Measurements from ENCODE around the gene LYPD8. TPM values are rescaled to one million over a fixed set of nuclear protein-coding genes. Genes with fewer than 3 reads are reported as not detected.

Gene LYPD8
- polyA plus RNA-seq, 1 experiment, result not detected

- POLR2A ChIA-PET, result no interaction called here
Measured at GRCh38 chr1:248733566-248733965, 22.0 kb downstream of the LYPD8 start.

GRCh38 chr1:248730507-248731335, 24.8 kb downstream of the LYPD8 start:
- Histone ChIP-seq H3K27ac (ENCODE audit: low read depth, low read length) (no peak overlapping the region), H3K9me3 (ENCODE audit: control insufficient read depth, insufficient read depth, low read length) (peaks cover 16% of the 10 kb centered on the region), H3K4me3 (ENCODE audit: low read depth, low read length) (no peak overlapping the region), H3K27me3 (ENCODE audit: control insufficient read depth, insufficient read depth, low read length) (no peaks in the 10 kb centered on the region)
- DNase-seq (ENCODE audit: low read depth, low spot score), result no peak
- ChIA-PET CTCF (no interaction called here), POLR2A (no interaction called here)
- TF ChIP-seq CTCF (IDR thresholded peaks at IDR 0.05; ENCODE audit: low read depth, low read length), result no peak

More at GRCh38 chr1:248733566-248733965, 22.0 kb downstream of the LYPD8 start:
- Histone ChIP-seq H3K27me3 (ENCODE audit: control insufficient read depth, insufficient read depth, low read length) (no peaks in the 10 kb centered on the region), H3K4me3 (ENCODE audit: low read depth, low read length) (no peak overlapping the region), H3K27ac (ENCODE audit: low read depth, low read length) (no peak overlapping the region), H3K9me3 (ENCODE audit: control insufficient read depth, insufficient read depth, low read length) (peaks cover 27% of the 10 kb centered on the region)
- CTCF ChIA-PET, result no interaction called here
- DNase-seq (ENCODE audit: low read depth, low spot score), result no peak
- no peak for TF ChIP-seq CTCF (IDR thresholded peaks at IDR 0.05; ENCODE audit: low read depth, low read length)

GRCh38 chr1:248714248-248714647, 41.3 kb downstream of the LYPD8 start:
- Histone ChIP-seq H3K9me3 (ENCODE audit: control insufficient read depth, insufficient read depth, low read length) (peaks cover 6% of the 10 kb centered on the region), H3K27ac (ENCODE audit: low read depth, low read length) (no peak overlapping the region), H3K4me3 (ENCODE audit: low read depth, low read length) (no peak overlapping the region), H3K27me3 (ENCODE audit: control insufficient read depth, insufficient read depth, low read length) (no peaks in the 10 kb centered on the region)
- ChIA-PET POLR2A (no interaction called here), CTCF (no interaction called here)
- no peak for DNase-seq (ENCODE audit: low read depth, low spot score)
- no peak for TF ChIP-seq CTCF (IDR thresholded peaks at IDR 0.05; ENCODE audit: low read depth, low read length)

- ChIA-PET CTCF (interaction anchor here (0.5 kb wide), 1 partner anchor 13 kb away, joined by 5 read pairs; no protein-coding TSS in a partner anchor), POLR2A (no interaction called here)
- H3K27me3 ChIP-seq (ENCODE audit: control insufficient read depth, insufficient read depth, low read length), result no peaks in the 10 kb centered on the region
Measured at GRCh38 chr1:248710305-248710900, 45.2 kb downstream of the LYPD8 start.

More at GRCh38 chr1:248710305-248710900, 45.2 kb downstream of the LYPD8 start:
- no peak for TF ChIP-seq CTCF (IDR thresholded peaks at IDR 0.05; ENCODE audit: low read depth, low read length)
- no peak overlapping the region for H3K4me3 ChIP-seq (ENCODE audit: low read depth, low read length)
- H3K27ac ChIP-seq (ENCODE audit: low read depth, low read length), result no peak overlapping the region
- no peak for DNase-seq (ENCODE audit: low read depth, low spot score)
- H3K9me3 ChIP-seq (ENCODE audit: control insufficient read depth, insufficient read depth, low read length), result peaks cover 10% of the 10 kb centered on the region

Data from AG04450 (cell line).